ENCODE data around the gene CYP2C18.
"Not testable (repeated sequence)": the region's sequence is repeated elsewhere in the genome, so short reads cannot be mapped to it uniquely, and the experiment has no call there.

CYP2C18 gene

GRCh38 chr10:94747137-94747536 is 63.6 kb downstream of the CYP2C18 start:
- DNase-seq (ENCODE audit: low read depth) = no peak

GRCh38 chr10:94747838-94748237 is 64.3 kb downstream of the CYP2C18 start:
- DNase-seq (ENCODE audit: low read depth) = no peak

- DNase-seq (ENCODE audit: low read depth) = no peak
These were observed 74.4 kb downstream of the CYP2C18 start for GRCh38 chr10:94757916-94758315.

GRCh38 chr10:94760586-94761178 is 77.2 kb downstream of the CYP2C18 start:
- no peak for DNase-seq (ENCODE audit: low read depth)

GRCh38 chr10:94762393-94762792 is 78.9 kb downstream of the CYP2C18 start, which contains the start of gene CYP2C19:
Gene CYP2C19 (plus strand): TSS chr10:94762681. CDS start chr10:94762706, 25 bp downstream.
- DNase-seq (ENCODE audit: low read depth) = no peak

GRCh38 chr10:94775425-94775824 is 91.9 kb downstream of the CYP2C18 start:
- not testable (repeated sequence) for DNase-seq (ENCODE audit: low read depth)

- DNase-seq (ENCODE audit: low read depth) = no peak
These were observed 94.4 kb downstream of the CYP2C18 start for GRCh38 chr10:94777886-94778458.

- DNase-seq (ENCODE audit: low read depth) = no peak
These were observed 97.3 kb downstream of the CYP2C18 start for GRCh38 chr10:94780844-94781243.

- no peak for DNase-seq (ENCODE audit: low read depth)
These were observed 100.7 kb downstream of the CYP2C18 start for GRCh38 chr10:94784256-94784655.

- no peak for DNase-seq (ENCODE audit: low read depth)
These were observed 101.7 kb downstream of the CYP2C18 start for GRCh38 chr10:94785211-94785610.
